Measurements from ENCODE around the gene POLE.

Gene POLE

GRCh38 chr12:132575661-132576060, 111.5 kb downstream of the POLE start:
- DNase-seq, result no peak

GRCh38 chr12:132574271-132574996, 112.7 kb downstream of the POLE start:
- DNase-seq, result no peak
